ENCODE data around the gene GFY.

GRCh38 chr19:49447485-49448431, 22.6 kb downstream of the GFY start:
- TF ChIP-seq CTCF (IDR thresholded peaks at IDR 0.05) (no peak), POLR2A (IDR thresholded peaks at IDR 0.05) (no peak)

Data from vagina (tissue), 2 donors.